HepG2 (cell line): Measurements from ENCODE around the gene PCNT. TPM values are rescaled to one million over a fixed set of nuclear protein-coding genes. Genes with fewer than 3 reads are reported as not detected.
A peak's percentile ranks its signal among the peaks of the same experiment; 100 is the strongest.

Experiments used
- ATAC-seq: fragments of 200-7000 bp; cut with Tn5 transposase; 3 replicates; pipeline ENCODE4 v1.9.1; 2020; ENCODE audit warnings: mild to moderate bottlenecking, moderate library complexity
- BruUV-seq: library from RNA; stranded (reverse); fragments of 400-500 nt; replicated peaks from 2 replicates; lab custom pipeline; 2021; lab: Mats Ljungman, UMichigan
- CTCF ChIA-PET: fragments of 300-600 bp; formaldehyde crosslinking; extraction: SDS; loops from one replicate; lab custom pipeline; 2021; ENCODE audit warnings: low total read pairs, inconsistent platforms, low intra/inter-chr PET ratio; lab: Yijun Ruan, JAX
- POLR2A ChIA-PET: fragments of 350-600 bp; sonication (Branson Sonifier 250); formaldehyde crosslinking; loops from one replicate; lab custom pipeline; 2020; ENCODE audit warnings: antibody characterized with exemption, inconsistent platforms; lab: Yijun Ruan, JAX
- DNase-seq: peaks from one replicate; pipeline ENCODE4 v3.0.0-alpha.2; 2015; ENCODE audit warnings: low spot score
- FAIRE-seq: peaks from 3 replicates; lab custom pipeline; 2011; peaks lifted over from hg19 to GRCh38; lab: Jason Lieb, UNC
- H2AFZ ChIP-seq: one replicate; pipeline ENCODE4 v1.6.1; 2011; ENCODE audit warnings: low read length, inconsistent platforms
- H3K27ac ChIP-seq: fragments of 300-600 bp; 3 replicates; pipeline ENCODE4 v1.8.0; 2011; ENCODE audit warnings: mixed run types, mild to moderate bottlenecking, mixed read lengths, low read length, inconsistent platforms; ENCODE audit not compliant: insufficient read depth; ENCODE audit errors: extremely low read length
- H3K27me3 ChIP-seq, 2 experiments: fragments of 200-600 bp in 1 of 2; 2 replicates in 1 of 2; 3 replicates in 1 of 2; pipeline versions ENCODE4 v1.6.0 to v1.8.0; 2011; ENCODE audit warnings: low read length in 2 of 2, mild to moderate bottlenecking in 2 of 2, moderate library complexity in 2 of 2, inconsistent platforms in 1 of 2; ENCODE audit not compliant: insufficient read depth in 2 of 2, control insufficient read depth in 1 of 2
- H3K36me3 ChIP-seq, 2 experiments: fragments of 200-600 bp in 1 of 2; replicated peaks in 1 of 2; 2 replicates in 1 of 2; 3 replicates in 1 of 2; pipeline versions ENCODE4 v1.5.1 to v1.8.0; 2011; ENCODE audit warnings: low read length in 2 of 2, inconsistent platforms in 1 of 2; ENCODE audit not compliant: insufficient read depth in 2 of 2, control insufficient read depth in 1 of 2
- H3K4me1 ChIP-seq: 2 replicates; pipeline ENCODE4 v1.5.1; 2012; ENCODE audit warnings: low read length, inconsistent platforms; ENCODE audit not compliant: insufficient read depth
- H3K4me2 ChIP-seq: 2 replicates; pipeline ENCODE4 v1.6.0; 2011; ENCODE audit warnings: low read depth, low read length, inconsistent platforms
- H3K4me3 ChIP-seq, 3 experiments: fragments of 200-600 bp in 1 of 3; sonication (generic), shearing (Covaris generic) in 1 of 3; replicated peaks in 1 of 3; 2 replicates each; pipeline ENCODE4 v1.5.1; 2011 to 2016; ENCODE audit warnings: low read length in 3 of 3, inconsistent platforms in 2 of 3, low read depth in 2 of 3, mild to moderate bottlenecking in 2 of 3, control low read depth in 1 of 3, mixed read lengths in 1 of 3; ENCODE audit not compliant: insufficient read depth in 1 of 3
- H3K79me2 ChIP-seq: one replicate; pipeline ENCODE4 v1.6.1; 2011; ENCODE audit warnings: low read length, inconsistent platforms; ENCODE audit not compliant: insufficient read depth
- H3K9ac ChIP-seq: 2 replicates; pipeline ENCODE4 v1.6.0; 2011; ENCODE audit warnings: mild to moderate bottlenecking, low read depth, low read length, inconsistent platforms; ENCODE audit not compliant: insufficient read depth
- H3K9me3 ChIP-seq: 2 replicates; pipeline ENCODE4 v1.5.1; 2012; ENCODE audit warnings: mild to moderate bottlenecking, low read length
- H4K20me1 ChIP-seq: 2 replicates; pipeline ENCODE4 v1.6.0; 2011; ENCODE audit warnings: inconsistent platforms, mild to moderate bottlenecking, low read length, moderate library complexity; ENCODE audit not compliant: insufficient read depth
- MAFK ChIP-seq, 2 experiments: IDR thresholded peaks in 1 of 2; conservative IDR thresholded peaks in 1 of 2; 2 replicates each; pipeline ENCODE4 v1.6.1; 2011; ENCODE audit warnings: improper control_type of control experiment in 2 of 2, low read length in 2 of 2
- SALL2 ChIP-seq: sonication (generic); formaldehyde crosslinking; IDR thresholded peaks from 2 replicates; pipeline ENCODE4 v1.8.1; 2023; ENCODE audit warnings: mild to moderate bottlenecking, missing genetic modification reagents, inconsistent platforms
- ZKSCAN5 ChIP-seq: sonication (generic); formaldehyde crosslinking; IDR thresholded peaks from 2 replicates; pipeline ENCODE4 v1.5.1; 2020; ENCODE audit warnings: mild to moderate bottlenecking, missing genetic modification reagents
- ZNF564 ChIP-seq: sonication (generic); formaldehyde crosslinking; IDR thresholded peaks from 2 replicates; pipeline ENCODE4 v1.8.1; 2023; ENCODE audit warnings: mild to moderate bottlenecking, missing genetic modification reagents
- WGBS: methylation state at CpG from one replicate; pipeline ENCODE4 v1.1.6; 2017; ENCODE audit warnings: low lambda C conversion rate; 5-methylcytosine and 5-hydroxymethylcytosine counted together
- in situ Hi-C: cut with HindIII; loops from 2 replicates; pipeline ENCODE4 v1.10.0; 2017; ENCODE audit warnings: low pct_unique_long_range_greater_than_20kb; ENCODE audit not compliant: extremely low pct_ligation_motif_present
- intact Hi-C: fragments of 100-400 bp; cut with micrococcal nuclease; formaldehyde crosslinking; loops from one replicate; pipeline ENCODE4 v1.10.0; 2022; ENCODE audit not compliant: unreplicated experiment
- polyA plus RNA-seq, 8 experiments: library from polyadenylated mRNA; depleted of rRNA in 3 of 8; stranded (reverse) in 7 of 8; unstranded in 1 of 8; fragments of >200 nt; fragmentation: Illumina TruSeq in 4 of 8; extraction: Trizol in 4 of 8; gene quantifications; 2 replicates each; pipeline versions ENCODE4 v1.2.1 to v1.2.3, GENCODE V29; 2011 to 2016; ENCODE audit warnings: low read depth in 4 of 8, missing spikeins in 1 of 8, mixed read lengths in 1 of 8; ENCODE audit not compliant: insufficient read depth in 1 of 8
- total RNA-seq, 5 experiments: library from RNA; depleted of rRNA; stranded (reverse); fragments of >200 nt; fragmentation: Illumina TruSeq; extraction: Trizol; gene quantifications; 2 replicates each; pipeline ENCODE4 v1.2.3, GENCODE V29; 2016; ENCODE audit warnings: low read depth in 1 of 5

The PCNT gene
- total and polyA plus RNA-seq, 2 of the 13 experiments (the other 11 are each of a cell fraction or from before 2014, with no cell fraction given), result 5.6 to 12.4 TPM

DNA sequence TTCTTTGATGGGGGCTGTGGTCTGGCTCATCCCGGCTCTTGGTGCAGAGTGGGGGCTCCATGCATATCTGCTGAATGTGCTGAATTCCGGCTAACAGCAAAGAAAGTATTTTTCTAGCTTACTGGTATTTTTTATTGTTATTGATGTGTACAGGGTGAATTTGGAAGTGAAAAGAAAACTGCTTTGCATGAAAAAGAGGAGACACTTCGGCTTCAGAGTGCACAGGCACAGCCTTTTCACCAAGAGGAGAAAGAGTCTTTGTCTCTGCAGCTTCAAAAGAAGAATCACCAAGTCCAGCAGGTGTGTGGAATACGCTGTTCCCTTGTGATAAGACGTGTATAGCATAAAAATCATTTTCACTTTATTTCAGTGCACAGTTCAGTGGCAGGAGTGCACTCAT lies 57.6 kb downstream of the PCNT start:
- no peak for FAIRE-seq
- H3K79me2 ChIP-seq, result peaks cover 7% of the 10 kb centered on the region
- no peaks in the 10 kb centered on the region for H3K4me1 ChIP-seq
- peaks cover 9 to 24% of the 10 kb centered on the region in 2 experiments for H3K36me3 ChIP-seq
- no peak overlapping the region for H3K27ac ChIP-seq
- no peak overlapping the region for H3K4me2 ChIP-seq
- H4K20me1 ChIP-seq, result no peaks in the 10 kb centered on the region
- no peaks in the 10 kb centered on the region for H3K9me3 ChIP-seq
- CTCF ChIA-PET, result no interaction called here
- no peak overlapping the region for H3K4me3 ChIP-seq
- 92% methylated on average over 5 of the region's 5 CpGs for WGBS
- no peak overlapping the region for H2AFZ ChIP-seq
- H3K27me3 ChIP-seq, result no peaks in the 10 kb centered on the region
- TF ChIP-seq SALL2 (CRISPR knock-in tag), result no peak
- TF ChIP-seq MAFK (conservative IDR thresholded peaks at IDR 0.05 in 1 of 2, IDR thresholded peaks at IDR 0.05 in 1 of 2; ENCODE audit: low read length in 2 of 2), result 0 out of 4 replicates have a peak, but pooled peaks of 1 of the 2 experiments have one; percentile 28
- POLR2A ChIA-PET, result no interaction called here
- in situ Hi-C loops, result no loop called here
- no peak overlapping the region for H3K9ac ChIP-seq
- intact Hi-C loops, result no loop called here
- DNase-seq, result no peak
- BruUV-seq, result no TSS peak
- no peak for ATAC-seq

- no peaks in the 10 kb centered on the region for H3K9me3 ChIP-seq
- peaks cover 12 to 35% of the 10 kb centered on the region in 2 experiments for H3K36me3 ChIP-seq
- TF ChIP-seq ZNF564 (CRISPR knock-in tag) (no peak), ZKSCAN5 (CRISPR knock-in tag) (no peak)
- no peaks in the 10 kb centered on the region for H3K27me3 ChIP-seq
- DNase-seq (no peak), ATAC-seq (no peak), FAIRE-seq (no peak)
- H3K4me2 ChIP-seq, result no peak overlapping the region
- H3K4me1 ChIP-seq, result no peaks in the 10 kb centered on the region
- H3K4me3 ChIP-seq, result no peak overlapping the region
- no peak overlapping the region for H3K9ac ChIP-seq
- H3K27ac ChIP-seq, result no peak overlapping the region
- CTCF ChIA-PET, result no interaction called here
- POLR2A ChIA-PET, result no interaction called here
- peaks cover 4% of the 10 kb centered on the region for H3K79me2 ChIP-seq
- 97% methylated on average over 24 of the region's 24 CpGs for WGBS
- in situ Hi-C loops, result no loop called here
- BruUV-seq, result no TSS peak
- H2AFZ ChIP-seq, result no peak overlapping the region
- intact Hi-C loops, result no loop called here
- H4K20me1 ChIP-seq, result no peaks in the 10 kb centered on the region
Observed at GRCh38 chr21:46384556-46384955, 60.6 kb downstream of the PCNT start.
